Endothelial cell of umbilical vein (primary cell): Measurements from ENCODE around the gene HDAC4. TPM values are rescaled to one million over a fixed set of nuclear protein-coding genes. Genes with fewer than 3 reads are reported as not detected.

ENCODE experiments used
- BruUV-seq: library from RNA; stranded (reverse); fragments of 400-500 nt; replicated peaks from 2 replicates; lab custom pipeline; 2021; lab: Mats Ljungman, UMichigan
- CTCF ChIA-PET: fragments of 300-600, 350-600 bp; sonication (Branson Sonifier 250); formaldehyde crosslinking; loops from one replicate; lab custom pipeline; 2021; ENCODE audit warnings: antibody characterized with exemption, inconsistent platforms; lab: Charles Lee
- POLR2A ChIA-PET: fragments of 300-600, 350-600 bp; sonication (Branson Sonifier 250); formaldehyde crosslinking; loops from one replicate; lab custom pipeline; 2021; ENCODE audit warnings: antibody characterized with exemption, inconsistent platforms; lab: Charles Lee
- DNase-seq: peaks from one replicate; pipeline ENCODE4 v3.0.0-alpha.2; 2011; ENCODE audit warnings: low read depth, low spot score
- FAIRE-seq: peaks from 2 replicates; lab custom pipeline; 2011; peaks lifted over from hg19 to GRCh38; lab: Jason Lieb, UNC
- H2AFZ ChIP-seq: 2 replicates; pipeline ENCODE4 v1.6.0; 2012; ENCODE audit warnings: low read depth, low read length, control low read depth, inconsistent platforms
- H3K27ac ChIP-seq: 2 replicates; pipeline ENCODE4 v1.5.1; 2011; ENCODE audit warnings: low read depth, mild to moderate bottlenecking, control low read depth, low read length, moderate library complexity; ENCODE audit not compliant: insufficient read depth
- H3K27me3 ChIP-seq, 2 experiments: 2 replicates each; pipeline versions ENCODE4 v1.6.0 to v1.6.1; 2011; ENCODE audit warnings: low read length in 2 of 2, mixed read lengths in 1 of 2; ENCODE audit not compliant: control insufficient read depth in 2 of 2, insufficient read depth in 2 of 2
- H3K36me3 ChIP-seq, 2 experiments: 2 replicates in 1 of 2; 3 replicates in 1 of 2; pipeline ENCODE4 v1.5.1; 2011; ENCODE audit warnings: low read length in 2 of 2, mild to moderate bottlenecking in 1 of 2, moderate library complexity in 1 of 2; ENCODE audit not compliant: control insufficient read depth in 2 of 2, insufficient read depth in 2 of 2; ENCODE audit errors: extremely low read depth in 1 of 2
- H3K4me1 ChIP-seq: 3 replicates; pipeline ENCODE4 v1.5.1; 2011; ENCODE audit warnings: mild to moderate bottlenecking, low read length; ENCODE audit not compliant: control insufficient read depth, insufficient read depth; ENCODE audit errors: extremely low read depth
- H3K4me2 ChIP-seq: 2 replicates; pipeline ENCODE4 v1.6.1; 2011; ENCODE audit warnings: low read length, control low read depth, mixed read lengths; ENCODE audit not compliant: insufficient read depth
- H3K4me3 ChIP-seq, 3 experiments: fragments of 200-600 bp in 1 of 3; sonication (generic), shearing (Covaris generic) in 1 of 3; replicated peaks in 1 of 3; 2 replicates each; pipeline ENCODE4 v1.5.1; 2011 to 2016; ENCODE audit warnings: control low read depth in 3 of 3, low read length in 3 of 3, mild to moderate bottlenecking in 2 of 3, inconsistent platforms in 1 of 3, low read depth in 1 of 3, moderate library complexity in 1 of 3; ENCODE audit not compliant: insufficient read depth in 1 of 3
- H3K79me2 ChIP-seq: 2 replicates; pipeline ENCODE4 v1.6.0; 2012; ENCODE audit warnings: low read length, inconsistent platforms; ENCODE audit not compliant: control insufficient read depth, insufficient read depth
- H3K9ac ChIP-seq: replicated peaks from 2 replicates; pipeline ENCODE3; 2011; ENCODE audit warnings: low read length, control low read depth; ENCODE audit not compliant: insufficient read depth; ENCODE audit errors: extremely low read depth
- H3K9me1 ChIP-seq: replicated peaks from 3 replicates; pipeline ENCODE4 v1.6.0; 2011; ENCODE audit warnings: mild to moderate bottlenecking, low read length; ENCODE audit not compliant: control insufficient read depth, insufficient read depth; ENCODE audit errors: extremely low read depth
- H3K9me3 ChIP-seq: replicated peaks from 2 replicates; pipeline ENCODE4 v1.5.1; 2012; ENCODE audit warnings: low read length, inconsistent platforms; ENCODE audit not compliant: control insufficient read depth, insufficient read depth
- H4K20me1 ChIP-seq: replicated peaks from 2 replicates; pipeline ENCODE3; 2011; ENCODE audit warnings: mild to moderate bottlenecking, low read length; ENCODE audit not compliant: control insufficient read depth, insufficient read depth; ENCODE audit errors: extremely low read depth
- EZH2 ChIP-seq: IDR thresholded peaks from 2 replicates; pipeline ENCODE4 v1.6.1; 2012; ENCODE audit warnings: borderline replicate concordance, low read depth, mild to moderate bottlenecking, moderate library complexity, low read length, inconsistent platforms; ENCODE audit not compliant: severe bottlenecking
- FOS ChIP-seq: IDR thresholded peaks from 2 replicates; pipeline ENCODE4 v1.6.1; 2011; ENCODE audit warnings: mild to moderate bottlenecking, low read length, moderate library complexity, borderline replicate concordance; ENCODE audit not compliant: insufficient read depth
- GATA2 ChIP-seq: IDR thresholded peaks from 2 replicates; pipeline ENCODE4 v1.7.0; 2011; ENCODE audit warnings: low read depth, mild to moderate bottlenecking, moderate library complexity, mixed read lengths, low read length; ENCODE audit not compliant: insufficient read length, insufficient read depth
- JUN ChIP-seq: IDR thresholded peaks from 2 replicates; pipeline ENCODE4 v1.6.1; 2011; ENCODE audit warnings: borderline replicate concordance, low read depth; ENCODE audit not compliant: insufficient read length, insufficient read depth
- MYC ChIP-seq: IDR thresholded peaks from one replicate; pipeline ENCODE4 v1.6.1; 2011; ENCODE audit warnings: mild to moderate bottlenecking, low read depth, low read length
- POLR2A ChIP-seq: IDR thresholded peaks from 2 replicates; pipeline ENCODE4 v1.6.1; 2012; ENCODE audit warnings: low read depth, mild to moderate bottlenecking, control low read depth, low read length
- POLR2AphosphoS5 ChIP-seq: IDR thresholded peaks from 2 replicates; pipeline ENCODE4 v1.6.1; 2012; ENCODE audit warnings: low read depth, mild to moderate bottlenecking, control low read depth, low read length, moderate library complexity; ENCODE audit not compliant: insufficient read depth
- dilution Hi-C: fragments of 300-500 bp; cut with MboI; formaldehyde crosslinking; loops from one replicate; pipeline ENCODE4 v1.15.0; 2019; ENCODE audit warnings: low sequenced_read_pairs; ENCODE audit not compliant: extremely low pct_ligation_motif_present
- intact Hi-C: fragments of 100-400 bp; cut with micrococcal nuclease; formaldehyde crosslinking; loops from one replicate; pipeline ENCODE4 v1.10.0; 2022
- polyA plus RNA-seq, 4 experiments: library from polyadenylated mRNA; depleted of rRNA in 3 of 4; stranded (reverse) in 3 of 4; unstranded in 1 of 4; fragments of >200 nt; gene quantifications; 2 replicates each; pipeline versions ENCODE4 v1.2.1 to v1.2.3, GENCODE V29; 2011 to 2012; ENCODE audit warnings: missing spikeins in 1 of 4
- total RNA-seq: library from RNA; stranded (reverse); gene quantifications from 2 replicates; pipeline ENCODE4 v1.2.3, GENCODE V29; 2021
- TF ChIP-seq, protein P1 (sequence below): IDR thresholded peaks from 2 replicates; pipeline ENCODE4 v1.6.1; 2011; ENCODE audit not compliant: insufficient read depth, insufficient read length
- TF ChIP-seq, protein P2 (sequence below), 2 donors: IDR thresholded peaks; 1 replicate in 1 of 2; 2 replicates in 1 of 2; pipeline ENCODE4 v1.5.1; 2011; ENCODE audit warnings: low read length in 2 of 2, mild to moderate bottlenecking in 2 of 2, moderate library complexity in 2 of 2, control low read depth in 1 of 2, inconsistent platforms in 1 of 2, low read depth in 1 of 2; ENCODE audit not compliant: insufficient read depth in 1 of 2; ENCODE audit errors: extremely low read depth in 1 of 2

Gene HDAC4
- total and polyA plus RNA-seq, 2 donors (not counting 3 experiments of a cell fraction or from before 2014, with no cell fraction given): 13.4 to 33.0 TPM

DNA sequence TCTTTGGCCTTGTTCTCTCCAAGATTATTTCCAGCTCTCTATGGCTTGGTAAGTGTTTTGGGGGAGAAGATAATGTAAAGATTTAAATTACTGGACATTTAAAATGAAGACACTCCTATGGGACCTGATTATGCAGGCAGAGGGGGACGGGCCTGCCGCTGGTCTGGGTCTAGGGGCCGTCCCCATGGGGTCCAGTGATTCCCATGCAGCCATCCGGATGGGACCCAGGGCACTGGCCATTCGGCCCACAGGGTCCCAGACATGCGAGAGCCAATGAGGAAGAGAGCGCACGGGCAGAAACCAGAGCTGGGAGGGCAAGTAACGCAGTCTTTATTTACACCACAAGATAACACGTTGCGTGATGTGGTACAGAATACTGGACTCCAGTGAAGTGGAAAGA, 353.0 kb downstream of the HDAC4 start:
- Histone ChIP-seq H3K79me2 (no peaks in the 10 kb centered on the region), H3K9me1 (no peaks in the 10 kb centered on the region), H3K27me3 (no peaks in the 10 kb centered on the region), H3K4me1 (no peaks in the 10 kb centered on the region), H2AFZ (no peak overlapping the region), H4K20me1 (no peaks in the 10 kb centered on the region), H3K4me2 (no peak overlapping the region), H3K27ac (no peak overlapping the region), H3K9me3 (no peaks in the 10 kb centered on the region), H3K4me3 (no peak overlapping the region), H3K9ac (no peak overlapping the region), H3K36me3 (no peaks in the 10 kb centered on the region)
- dilution Hi-C loops (no loop called here), intact Hi-C loops (no loop called here)
- ChIA-PET POLR2A (no interaction called here), CTCF (no interaction called here)
- TF ChIP-seq, protein P1, sequence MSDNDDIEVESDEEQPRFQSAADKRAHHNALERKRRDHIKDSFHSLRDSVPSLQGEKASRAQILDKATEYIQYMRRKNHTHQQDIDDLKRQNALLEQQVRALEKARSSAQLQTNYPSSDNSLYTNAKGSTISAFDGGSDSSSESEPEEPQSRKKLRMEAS: no peak
- TF ChIP-seq, protein P2, sequence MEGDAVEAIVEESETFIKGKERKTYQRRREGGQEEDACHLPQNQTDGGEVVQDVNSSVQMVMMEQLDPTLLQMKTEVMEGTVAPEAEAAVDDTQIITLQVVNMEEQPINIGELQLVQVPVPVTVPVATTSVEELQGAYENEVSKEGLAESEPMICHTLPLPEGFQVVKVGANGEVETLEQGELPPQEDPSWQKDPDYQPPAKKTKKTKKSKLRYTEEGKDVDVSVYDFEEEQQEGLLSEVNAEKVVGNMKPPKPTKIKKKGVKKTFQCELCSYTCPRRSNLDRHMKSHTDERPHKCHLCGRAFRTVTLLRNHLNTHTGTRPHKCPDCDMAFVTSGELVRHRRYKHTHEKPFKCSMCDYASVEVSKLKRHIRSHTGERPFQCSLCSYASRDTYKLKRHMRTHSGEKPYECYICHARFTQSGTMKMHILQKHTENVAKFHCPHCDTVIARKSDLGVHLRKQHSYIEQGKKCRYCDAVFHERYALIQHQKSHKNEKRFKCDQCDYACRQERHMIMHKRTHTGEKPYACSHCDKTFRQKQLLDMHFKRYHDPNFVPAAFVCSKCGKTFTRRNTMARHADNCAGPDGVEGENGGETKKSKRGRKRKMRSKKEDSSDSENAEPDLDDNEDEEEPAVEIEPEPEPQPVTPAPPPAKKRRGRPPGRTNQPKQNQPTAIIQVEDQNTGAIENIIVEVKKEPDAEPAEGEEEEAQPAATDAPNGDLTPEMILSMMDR (IDR thresholded peaks at IDR 0.05; ENCODE audit: extremely low read depth in 1 of 2, insufficient read depth in 1 of 2, low read depth in 1 of 2, low read length in 2 of 2): no peak
- TF ChIP-seq EZH2: no peak
- no peak for TF ChIP-seq GATA2
- no peak for TF ChIP-seq POLR2A
- no peak for TF ChIP-seq JUN
- TF ChIP-seq POLR2AphosphoS5: no peak
- no peak for TF ChIP-seq MYC
- TF ChIP-seq FOS: no peak
- DNase-seq (no peak), FAIRE-seq (no peak)
- BruUV-seq: no TSS peak
